Keratinocyte (primary cell): ENCODE results near the gene MEGF11. TPM values are rescaled to one million over a fixed set of nuclear protein-coding genes. Genes with fewer than 3 reads are reported as not detected.

Source experiments
- DNase-seq: peaks from one replicate; pipeline ENCODE4 v3.0.0-alpha.2; 2011; ENCODE audit warnings: low read depth, missing footprints, low spot score
- FAIRE-seq: peaks from 2 replicates; lab custom pipeline; 2011; peaks lifted over from hg19 to GRCh38; lab: Jason Lieb, UNC
- H2AFZ ChIP-seq: 2 replicates; pipeline ENCODE4 v1.6.0; 2012; ENCODE audit warnings: low read length, control low read depth, inconsistent platforms; ENCODE audit not compliant: control insufficient read depth
- H3K27ac ChIP-seq: 2 replicates; pipeline ENCODE4 v1.5.1; 2011; ENCODE audit warnings: low read length; ENCODE audit not compliant: control insufficient read depth, insufficient read depth
- H3K27me3 ChIP-seq: 3 replicates; pipeline ENCODE4 v1.6.0; 2011; ENCODE audit warnings: low read length; ENCODE audit not compliant: control insufficient read depth, insufficient read depth; ENCODE audit errors: extremely low read depth
- H3K36me3 ChIP-seq, 2 experiments: 2 replicates in 1 of 2; 3 replicates in 1 of 2; pipeline ENCODE4 v1.5.1; 2011; ENCODE audit warnings: low read length in 2 of 2, mild to moderate bottlenecking in 1 of 2; ENCODE audit not compliant: control insufficient read depth in 2 of 2, insufficient read depth in 2 of 2; ENCODE audit errors: extremely low read depth in 1 of 2
- H3K4me1 ChIP-seq: 3 replicates; pipeline ENCODE4 v1.5.1; 2011; ENCODE audit warnings: low read length; ENCODE audit not compliant: control insufficient read depth, insufficient read depth; ENCODE audit errors: extremely low read depth
- H3K4me2 ChIP-seq: 3 replicates; pipeline ENCODE4 v1.6.0; 2011; ENCODE audit warnings: low read depth, low read length; ENCODE audit not compliant: control insufficient read depth, insufficient read depth; ENCODE audit errors: extremely low read depth
- H3K4me3 ChIP-seq, 3 experiments: fragments of 200-600 bp in 1 of 3; sonication (generic) in 1 of 3; 2 replicates in 2 of 3; 3 replicates in 1 of 3; pipeline ENCODE4 v1.5.1; 2011 to 2016; ENCODE audit warnings: low read length in 3 of 3, mild to moderate bottlenecking in 3 of 3, control low read depth in 2 of 3, inconsistent platforms in 1 of 3, low read depth in 1 of 3, mixed read lengths in 1 of 3, mixed run types in 1 of 3, moderate library complexity in 1 of 3; ENCODE audit not compliant: control insufficient read depth in 2 of 3, insufficient read depth in 2 of 3; ENCODE audit errors: extremely low read depth in 1 of 3
- H3K79me2 ChIP-seq: 2 replicates; pipeline ENCODE4 v1.6.0; 2012; ENCODE audit warnings: low read length; ENCODE audit not compliant: control insufficient read depth, insufficient read depth
- H3K9ac ChIP-seq: 3 replicates; pipeline ENCODE4 v1.6.0; 2011; ENCODE audit warnings: low read length; ENCODE audit not compliant: control insufficient read depth, insufficient read depth; ENCODE audit errors: extremely low read depth
- H3K9me1 ChIP-seq: 3 replicates; pipeline ENCODE4 v1.6.0; 2011; ENCODE audit warnings: low read length; ENCODE audit not compliant: control insufficient read depth, insufficient read depth; ENCODE audit errors: extremely low read depth
- H3K9me3 ChIP-seq: 2 replicates; pipeline ENCODE4 v1.5.1; 2012; ENCODE audit warnings: low read depth, low read length; ENCODE audit not compliant: control insufficient read depth
- H4K20me1 ChIP-seq: 3 replicates; pipeline ENCODE4 v1.6.0; 2011; ENCODE audit warnings: low read length; ENCODE audit not compliant: control insufficient read depth, insufficient read depth; ENCODE audit errors: extremely low read depth
- CTCF ChIP-seq, 3 experiments: IDR thresholded peaks in 1 of 3; conservative IDR thresholded peaks in 1 of 3; optimal IDR thresholded peaks in 1 of 3; 2 replicates in 2 of 3; 3 replicates in 1 of 3; pipeline versions ENCODE3 to v1.5.1; 2011; ENCODE audit warnings: low read length in 3 of 3, mild to moderate bottlenecking in 3 of 3, moderate library complexity in 2 of 3, control low read depth in 1 of 3, inconsistent platforms in 1 of 3; ENCODE audit not compliant: insufficient read depth in 2 of 3; ENCODE audit errors: extremely low read depth in 1 of 3
- EZH2 ChIP-seq: IDR thresholded peaks from one replicate; pipeline ENCODE4 v1.6.1; 2012; ENCODE audit warnings: inconsistent platforms, mild to moderate bottlenecking, low read length, moderate library complexity
- dilution Hi-C: fragments of 300-500 bp; cut with MboI; formaldehyde crosslinking; loops from one replicate; pipeline ENCODE4 v1.7.0; 2020; ENCODE audit warnings: low sequenced_read_pairs; ENCODE audit not compliant: extremely low pct_ligation_motif_present
- polyA plus RNA-seq, 5 experiments: library from polyadenylated mRNA; depleted of rRNA in 3 of 5; stranded (reverse) in 3 of 5; stranded (forward) in 1 of 5; unstranded in 1 of 5; fragments of >200 nt; gene quantifications; 1 replicate in 1 of 5; 2 replicates in 3 of 5; 3 replicates in 1 of 5; pipeline versions ENCODE4 v1.2.1 to v1.2.3, GENCODE V29; 2011 to 2012; ENCODE audit warnings: missing spikeins in 2 of 5, low read depth in 1 of 5, low replicate concordance in 1 of 5

MEGF11 gene
- polyA plus RNA-seq, 1 donor (not counting 4 experiments of a cell fraction or from before 2014, with no cell fraction given), result not detected

GRCh38 chr15:66075947-66076346, 177.6 kb downstream of the MEGF11 start:
- H3K9ac ChIP-seq, result no peak overlapping the region
- no peak for TF ChIP-seq CTCF (optimal IDR thresholded peaks at IDR 0.05 in 1 of 3, IDR thresholded peaks at IDR 0.05 in 1 of 3, conservative IDR thresholded peaks at IDR 0.05 in 1 of 3; ENCODE audit: extremely low read depth in 1 of 3, insufficient read depth in 2 of 3, low read length in 3 of 3)
- no peak for TF ChIP-seq EZH2
- no peaks in the 10 kb centered on the region for H3K9me1 ChIP-seq
- no peak overlapping the region for H3K4me2 ChIP-seq
- H2AFZ ChIP-seq, result no peak overlapping the region
- FAIRE-seq (no peak), DNase-seq (no peak)
- no peak overlapping the region for H3K27ac ChIP-seq
- peaks cover 20% of the 10 kb centered on the region for H3K27me3 ChIP-seq
- H3K9me3 ChIP-seq, result no peaks in the 10 kb centered on the region
- H3K4me1 ChIP-seq, result peaks cover 6% of the 10 kb centered on the region
- no peak overlapping the region for H3K4me3 ChIP-seq
- H4K20me1 ChIP-seq, result no peaks in the 10 kb centered on the region
- H3K36me3 ChIP-seq, result no peaks in the 10 kb centered on the region
- dilution Hi-C loops, result no loop called here
- H3K79me2 ChIP-seq, result no peaks in the 10 kb centered on the region

GRCh38 chr15:66072616-66073361, 180.8 kb downstream of the MEGF11 start:
- no peaks in the 10 kb centered on the region for H3K79me2 ChIP-seq
- dilution Hi-C loops, result no loop called here
- H2AFZ ChIP-seq, result no peak overlapping the region
- no peak overlapping the region for H3K4me3 ChIP-seq
- no peaks in the 10 kb centered on the region for H4K20me1 ChIP-seq
- peaks cover 9% of the 10 kb centered on the region for H3K27me3 ChIP-seq
- TF ChIP-seq CTCF (optimal IDR thresholded peaks at IDR 0.05 in 1 of 3, IDR thresholded peaks at IDR 0.05 in 1 of 3, conservative IDR thresholded peaks at IDR 0.05 in 1 of 3; ENCODE audit: extremely low read depth in 1 of 3, insufficient read depth in 2 of 3, low read length in 3 of 3) (no peak), EZH2 (no peak)
- no peaks in the 10 kb centered on the region for H3K36me3 ChIP-seq
- DNase-seq (no peak), FAIRE-seq (no peak)
- H3K9me1 ChIP-seq, result no peaks in the 10 kb centered on the region
- no peak overlapping the region for H3K27ac ChIP-seq
- H3K9ac ChIP-seq, result no peak overlapping the region
- no peak overlapping the region for H3K4me2 ChIP-seq
- no peaks in the 10 kb centered on the region for H3K9me3 ChIP-seq
- no peaks in the 10 kb centered on the region for H3K4me1 ChIP-seq
